ENCODE measurements around the gene ASAP3. TPM values are rescaled to one million over a fixed set of nuclear protein-coding genes. Genes with fewer than 3 reads are reported as not detected.

Gene ASAP3
- total RNA-seq, 2 experiments from 2014 or later = 0.50 to 0.58 TPM

GRCh38 chr1:23489842-23490241, 5.9 kb upstream of the ASAP3 start:
- H3K4me1 Mint-ChIP-seq (ENCODE audit: low read depth) = peaks cover 3% of the 10 kb centered on the region
- CTCF ChIA-PET = interaction anchor here (1.2 to 2.3 kb wide), 2 partner anchors 50 to 55 kb away, joined by 3 to 10 read pairs; no protein-coding TSS in a partner anchor
- H3K9me3 Mint-ChIP-seq = no peaks in the 10 kb centered on the region
- H3K36me3 Mint-ChIP-seq = no peaks in the 10 kb centered on the region
- no peak overlapping the region for H3K4me3 Mint-ChIP-seq
- H3K27ac Mint-ChIP-seq = no peak overlapping the region
- no peak for DNase-seq
- POLR2A ChIA-PET = no interaction called here
- peaks cover 3% of the 10 kb centered on the region for H3K27me3 Mint-ChIP-seq
- intact Hi-C loops (cut with micrococcal nuclease) = loop anchor here (10.0 kb wide), 1 partner anchor 165 kb away; no protein-coding TSS in a partner anchor

GRCh38 chr1:23485002-23485332, 988 bp upstream of the ASAP3 start:
- Mint-ChIP-seq H3K36me3 (no peaks in the 10 kb centered on the region), H3K9me3 (no peaks in the 10 kb centered on the region), H3K27ac (no peak overlapping the region), H3K4me3 (peak overlapping the region; percentile 70), H3K4me1 (ENCODE audit: low read depth) (peaks cover 26% of the 10 kb centered on the region), H3K27me3 (peaks cover 21% of the 10 kb centered on the region)
- no peak for DNase-seq
- CTCF ChIA-PET = interaction anchor here (1.0 to 7.0 kb wide), 5 partner anchors 13 to 520 kb away, joined by 3 to 74 read pairs (median 14); no protein-coding TSS in a partner anchor
- POLR2A ChIA-PET = no interaction called here
- intact Hi-C loops (cut with micrococcal nuclease) = loop anchor here (2.0 kb wide), 1 partner anchor 46 kb away; the partner anchor contains the start of gene E2F2

GRCh38 chr1:23484253-23485001, 448 bp upstream of the ASAP3 start:
- no peaks in the 10 kb centered on the region for H3K36me3 Mint-ChIP-seq
- H3K9me3 Mint-ChIP-seq = no peaks in the 10 kb centered on the region
- intact Hi-C loops (cut with micrococcal nuclease) = loop anchor here (2.0 kb wide), 1 partner anchor 46 kb away; the partner anchor contains the start of gene E2F2
- peak overlapping the region; percentile 70 for H3K4me3 Mint-ChIP-seq
- peaks cover 26% of the 10 kb centered on the region for H3K4me1 Mint-ChIP-seq (ENCODE audit: low read depth)
- H3K27ac Mint-ChIP-seq = no peak overlapping the region
- POLR2A ChIA-PET = interaction anchor here (0.6 to 0.8 kb wide), 3 partner anchors 83 to 409 kb away, joined by 3 read pairs; no protein-coding TSS in a partner anchor
- CTCF ChIA-PET = interaction anchor here (0.5 to 7.0 kb wide), 9 partner anchors 11 to 519 kb away, joined by 3 to 74 read pairs (median 4); no protein-coding TSS in a partner anchor
- DNase-seq = peak; percentile 94
- peaks cover 21% of the 10 kb centered on the region for H3K27me3 Mint-ChIP-seq

GRCh38 chr1:23481904-23482303, 2.1 kb downstream of the ASAP3 start:
- intact Hi-C loops (cut with micrococcal nuclease) = no loop called here

GRCh38 chr1:23481026-23481597, 2.9 kb downstream of the ASAP3 start:
- Mint-ChIP-seq H3K4me1 (ENCODE audit: low read depth) (peaks cover 26% of the 10 kb centered on the region), H3K27me3 (peaks cover 25% of the 10 kb centered on the region), H3K27ac (no peak overlapping the region), H3K4me3 (no peak overlapping the region), H3K36me3 (no peaks in the 10 kb centered on the region), H3K9me3 (no peaks in the 10 kb centered on the region)
- intact Hi-C loops (cut with micrococcal nuclease) = no loop called here
- no peak for DNase-seq
- CTCF ChIA-PET = interaction anchor here (0.7 to 7.0 kb wide), 6 partner anchors 16 to 211 kb away, joined by 3 to 74 read pairs (median 3); partner anchors contain the start of gene RPL11
- POLR2A ChIA-PET = interaction anchor here (0.9 kb wide), 1 partner anchor 144 kb away, joined by 3 read pairs; no protein-coding TSS in a partner anchor

More at GRCh38 chr1:23481904-23482303, 2.1 kb downstream of the ASAP3 start:
- ChIA-PET CTCF (interaction anchor here (0.8 to 7.0 kb wide), 5 partner anchors 16 to 210 kb away, joined by 3 to 74 read pairs (median 3); partner anchors contain the start of gene RPL11), POLR2A (no interaction called here)
- H3K4me1 Mint-ChIP-seq (ENCODE audit: low read depth) = peaks cover 26% of the 10 kb centered on the region
- DNase-seq = no peak
- no peaks in the 10 kb centered on the region for H3K36me3 Mint-ChIP-seq
- peaks cover 21% of the 10 kb centered on the region for H3K27me3 Mint-ChIP-seq
- H3K4me3 Mint-ChIP-seq = no peak overlapping the region
- H3K27ac Mint-ChIP-seq = no peak overlapping the region
- no peaks in the 10 kb centered on the region for H3K9me3 Mint-ChIP-seq

GRCh38 chr1:23480187-23481025, 3.6 kb downstream of the ASAP3 start:
- H3K27me3 Mint-ChIP-seq = peaks cover 25% of the 10 kb centered on the region
- intact Hi-C loops (cut with micrococcal nuclease) = no loop called here
- CTCF ChIA-PET = interaction anchor here (0.7 to 7.0 kb wide), 4 partner anchors 17 to 211 kb away, joined by 3 to 74 read pairs (median 4); partner anchors contain the start of gene RPL11
- no peak overlapping the region for H3K27ac Mint-ChIP-seq
- DNase-seq = no peak
- H3K9me3 Mint-ChIP-seq = no peaks in the 10 kb centered on the region
- H3K4me1 Mint-ChIP-seq (ENCODE audit: low read depth) = peaks cover 26% of the 10 kb centered on the region
- H3K4me3 Mint-ChIP-seq = no peak overlapping the region
- no peaks in the 10 kb centered on the region for H3K36me3 Mint-ChIP-seq
- POLR2A ChIA-PET = interaction anchor here (0.9 kb wide), 1 partner anchor 144 kb away, joined by 3 read pairs; no protein-coding TSS in a partner anchor

GRCh38 chr1:23479666-23479941, 4.4 kb downstream of the ASAP3 start:
- Mint-ChIP-seq H3K4me1 (ENCODE audit: low read depth) (peaks cover 20% of the 10 kb centered on the region), H3K36me3 (no peaks in the 10 kb centered on the region), H3K9me3 (no peaks in the 10 kb centered on the region), H3K27me3 (peaks cover 20% of the 10 kb centered on the region), H3K4me3 (no peak overlapping the region), H3K27ac (no peak overlapping the region)
- POLR2A ChIA-PET = no interaction called here
- DNase-seq = no peak
- intact Hi-C loops (cut with micrococcal nuclease) = no loop called here
- CTCF ChIA-PET = interaction anchor here (1.5 kb wide), 1 partner anchor 17 kb away, joined by 4 read pairs; no protein-coding TSS in a partner anchor

GRCh38 chr1:23478896-23479665, 4.9 kb downstream of the ASAP3 start:
- Mint-ChIP-seq H3K27me3 (peaks cover 19% of the 10 kb centered on the region), H3K4me3 (no peak overlapping the region), H3K27ac (no peak overlapping the region), H3K9me3 (no peaks in the 10 kb centered on the region), H3K4me1 (ENCODE audit: low read depth) (peaks cover 17% of the 10 kb centered on the region), H3K36me3 (no peaks in the 10 kb centered on the region)
- no peak for DNase-seq
- ChIA-PET CTCF (interaction anchor here (1.5 kb wide), 1 partner anchor 18 kb away, joined by 4 read pairs; no protein-coding TSS in a partner anchor), POLR2A (no interaction called here)
- intact Hi-C loops (cut with micrococcal nuclease) = no loop called here

- Mint-ChIP-seq H3K36me3 (no peaks in the 10 kb centered on the region), H3K4me3 (no peak overlapping the region), H3K9me3 (no peaks in the 10 kb centered on the region), H3K27me3 (peaks cover 14% of the 10 kb centered on the region), H3K4me1 (ENCODE audit: low read depth) (peaks cover 8% of the 10 kb centered on the region), H3K27ac (no peak overlapping the region)
- intact Hi-C loops (cut with micrococcal nuclease) = no loop called here
- CTCF ChIA-PET = no interaction called here
- POLR2A ChIA-PET = no interaction called here
- DNase-seq = no peak
These were observed 6.4 kb downstream of the ASAP3 start for GRCh38 chr1:23477359-23478144.

GRCh38 chr1:23475641-23476040, 8.3 kb downstream of the ASAP3 start:
- Mint-ChIP-seq H3K9me3 (no peaks in the 10 kb centered on the region), H3K27ac (no peak overlapping the region), H3K36me3 (no peaks in the 10 kb centered on the region), H3K4me1 (ENCODE audit: low read depth) (peaks cover under 1% of the 10 kb centered on the region), H3K27me3 (peaks cover 7% of the 10 kb centered on the region), H3K4me3 (no peak overlapping the region)
- intact Hi-C loops (cut with micrococcal nuclease) = no loop called here
- CTCF ChIA-PET = interaction anchor here (1.2 kb wide), 1 partner anchor 22 kb away, joined by 4 read pairs; no protein-coding TSS in a partner anchor
- POLR2A ChIA-PET = no interaction called here
- DNase-seq = no peak
